Coronary artery (tissue), 2 donors: ENCODE data around the gene NT5C1A.

Source experiments
- DNase-seq: peaks from one replicate; pipeline ENCODE4 v3.0.0-alpha.2; 2017; ENCODE audit warnings: low spot score
- H3K27ac ChIP-seq, 2 donors: fragments of 200-600 bp; sonication (generic); one replicate each; pipeline ENCODE4 v1.5.1; 2016 to 2019
- H3K4me3 ChIP-seq: fragments of 200-600 bp; sonication (generic); 2 replicates; pipeline ENCODE4 v1.5.1; 2016; ENCODE audit warnings: mild to moderate bottlenecking, moderate library complexity
- TF ChIP-seq, protein P1 (sequence below): fragments of 200-600 bp; sonication (generic); IDR thresholded peaks from one replicate; pipeline ENCODE4 v1.5.1; 2019; ENCODE audit warnings: antibody characterized with exemption

NT5C1A gene

GRCh38 chr1:39696448-39696847, 24.5 kb upstream of the NT5C1A start:
- no peak for DNase-seq
- H3K27ac ChIP-seq, result no peak overlapping the region
- H3K4me3 ChIP-seq, result no peak overlapping the region
- TF ChIP-seq, protein P1, sequence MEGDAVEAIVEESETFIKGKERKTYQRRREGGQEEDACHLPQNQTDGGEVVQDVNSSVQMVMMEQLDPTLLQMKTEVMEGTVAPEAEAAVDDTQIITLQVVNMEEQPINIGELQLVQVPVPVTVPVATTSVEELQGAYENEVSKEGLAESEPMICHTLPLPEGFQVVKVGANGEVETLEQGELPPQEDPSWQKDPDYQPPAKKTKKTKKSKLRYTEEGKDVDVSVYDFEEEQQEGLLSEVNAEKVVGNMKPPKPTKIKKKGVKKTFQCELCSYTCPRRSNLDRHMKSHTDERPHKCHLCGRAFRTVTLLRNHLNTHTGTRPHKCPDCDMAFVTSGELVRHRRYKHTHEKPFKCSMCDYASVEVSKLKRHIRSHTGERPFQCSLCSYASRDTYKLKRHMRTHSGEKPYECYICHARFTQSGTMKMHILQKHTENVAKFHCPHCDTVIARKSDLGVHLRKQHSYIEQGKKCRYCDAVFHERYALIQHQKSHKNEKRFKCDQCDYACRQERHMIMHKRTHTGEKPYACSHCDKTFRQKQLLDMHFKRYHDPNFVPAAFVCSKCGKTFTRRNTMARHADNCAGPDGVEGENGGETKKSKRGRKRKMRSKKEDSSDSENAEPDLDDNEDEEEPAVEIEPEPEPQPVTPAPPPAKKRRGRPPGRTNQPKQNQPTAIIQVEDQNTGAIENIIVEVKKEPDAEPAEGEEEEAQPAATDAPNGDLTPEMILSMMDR, result no peak

DNA sequence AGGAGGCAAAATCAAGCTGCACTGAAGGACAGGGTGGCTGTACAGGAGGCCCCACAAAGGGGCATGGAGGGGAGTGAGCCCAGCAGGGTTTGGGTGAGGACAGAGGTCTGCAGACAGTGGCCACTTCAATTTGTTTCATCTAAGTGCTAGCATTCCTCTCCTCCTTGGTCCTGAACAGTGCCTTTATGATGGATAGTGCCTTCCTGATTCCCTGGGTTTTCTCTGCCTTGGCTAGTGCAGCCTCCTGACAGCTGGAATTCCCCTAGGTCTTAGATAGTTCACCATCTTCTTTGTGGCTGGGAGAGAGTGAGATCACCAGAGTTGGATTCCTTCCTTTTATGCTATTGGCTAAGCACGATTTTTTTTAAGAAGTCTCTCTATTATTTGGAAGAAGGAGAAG, 23.1 kb upstream of the NT5C1A start:
- H3K27ac ChIP-seq, result no peak overlapping the region
- TF ChIP-seq, protein P1, result no peak
- DNase-seq, result no peak
- H3K4me3 ChIP-seq, result no peak overlapping the region

GRCh38 chr1:39694026-39694425, 22.1 kb upstream of the NT5C1A start:
- no peak for DNase-seq
- Histone ChIP-seq H3K27ac (no peak overlapping the region), H3K4me3 (no peak overlapping the region)
- TF ChIP-seq, protein P1, result no peak

DNA sequence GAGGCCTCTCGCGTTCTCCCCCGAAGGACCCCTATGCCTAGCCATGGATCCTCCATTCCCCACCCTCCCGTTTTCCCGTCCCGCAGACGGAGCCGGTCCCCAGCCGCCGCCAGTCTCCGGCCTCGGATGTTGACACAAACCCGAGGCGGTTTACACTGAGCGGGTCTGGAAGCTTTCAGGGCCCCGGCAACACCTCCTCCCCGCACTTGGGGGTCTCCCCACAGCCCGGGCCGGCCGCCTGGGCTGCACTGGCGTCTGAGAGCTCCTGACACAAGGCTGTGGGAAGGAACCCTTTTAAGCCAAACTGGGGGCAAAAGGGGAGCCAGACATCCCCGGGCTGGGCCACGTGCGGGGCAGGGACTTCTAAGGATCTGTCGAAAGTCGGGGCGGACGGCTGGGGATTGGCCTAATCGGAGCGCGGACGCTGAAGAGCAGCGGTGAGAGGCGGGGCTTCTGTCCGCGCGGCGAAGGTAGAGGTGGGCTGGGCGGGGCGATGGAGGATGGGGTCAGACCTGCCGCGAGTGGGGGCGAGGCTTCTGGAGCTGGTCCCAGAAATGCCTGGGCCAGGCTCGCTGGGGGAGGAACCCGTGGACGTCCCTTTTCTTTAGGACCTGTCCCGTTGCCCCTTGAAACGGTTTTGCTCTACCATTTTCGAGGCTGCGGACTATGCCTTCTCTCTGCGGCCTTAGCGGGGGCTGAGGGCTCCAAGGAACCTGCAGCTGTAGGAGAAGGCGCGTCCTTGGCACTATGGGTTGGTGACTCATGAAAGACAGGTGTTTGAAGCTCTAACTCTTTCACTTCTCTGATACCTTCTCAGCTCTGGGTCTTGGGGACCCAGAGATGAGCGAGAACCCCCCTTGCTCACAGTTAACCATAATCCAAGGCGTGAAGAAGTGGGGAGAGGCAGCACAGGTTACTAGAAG, 20.5 kb upstream of the NT5C1A start:
- no peak overlapping the region for H3K27ac ChIP-seq
- DNase-seq, result no peak

DNA sequence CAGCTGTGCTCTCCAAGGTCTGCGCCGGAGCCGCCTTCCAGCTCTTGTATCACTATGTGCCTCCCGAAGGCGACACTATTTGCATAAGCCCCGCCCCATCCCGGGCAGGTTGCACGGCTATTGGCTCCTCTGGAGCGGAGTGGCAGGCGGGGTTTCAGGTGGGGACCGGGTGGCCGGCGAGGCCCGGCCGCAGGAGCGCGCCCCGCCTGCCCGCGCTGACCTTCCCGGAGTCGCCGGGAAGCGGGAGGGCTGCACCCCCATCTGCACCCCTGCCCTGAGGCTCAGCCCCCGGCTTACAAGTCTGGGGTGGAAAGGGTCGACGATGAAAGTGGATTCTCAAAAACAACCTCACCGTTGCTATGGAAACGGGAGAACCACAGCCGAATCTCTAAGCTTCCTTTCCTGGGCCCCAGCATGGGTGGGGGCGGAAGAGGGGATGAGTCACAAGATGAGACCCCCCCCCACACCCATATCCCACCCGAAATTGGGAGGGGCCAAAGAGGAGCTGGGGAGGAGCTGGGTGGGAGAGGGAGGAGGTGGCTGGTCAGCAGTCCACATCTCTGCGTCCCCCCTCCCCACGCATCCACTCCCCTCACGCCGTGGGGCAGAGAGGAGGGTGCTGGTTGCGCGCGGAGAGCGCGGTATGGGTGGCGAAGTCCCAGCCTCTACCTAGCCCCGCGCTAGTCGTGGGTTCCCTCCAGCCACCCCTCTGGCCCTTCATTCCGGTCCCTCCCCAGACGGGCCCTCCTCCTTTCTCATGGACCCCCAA, 19.7 kb upstream of the NT5C1A start, which contains the start of gene HPCAL4:
Gene HPCAL4, minus strand, starts transcription at position 51 of the 769 bp plus-strand sequence. CDS start 6,830 bp downstream, outside the sequence.
- DNase-seq, result peak; percentile 89
- Histone ChIP-seq H3K27ac (no peak within 1 kb of the TSS), H3K4me3 (peak within 1 kb of the TSS; percentile 67)
- TF ChIP-seq, protein P1, result no peak

More for the DNA sequence above, 20.5 kb upstream of the NT5C1A start:
- TF ChIP-seq, protein P1, result no peak
- peak overlapping the region; percentile 67 for H3K4me3 ChIP-seq

DNA sequence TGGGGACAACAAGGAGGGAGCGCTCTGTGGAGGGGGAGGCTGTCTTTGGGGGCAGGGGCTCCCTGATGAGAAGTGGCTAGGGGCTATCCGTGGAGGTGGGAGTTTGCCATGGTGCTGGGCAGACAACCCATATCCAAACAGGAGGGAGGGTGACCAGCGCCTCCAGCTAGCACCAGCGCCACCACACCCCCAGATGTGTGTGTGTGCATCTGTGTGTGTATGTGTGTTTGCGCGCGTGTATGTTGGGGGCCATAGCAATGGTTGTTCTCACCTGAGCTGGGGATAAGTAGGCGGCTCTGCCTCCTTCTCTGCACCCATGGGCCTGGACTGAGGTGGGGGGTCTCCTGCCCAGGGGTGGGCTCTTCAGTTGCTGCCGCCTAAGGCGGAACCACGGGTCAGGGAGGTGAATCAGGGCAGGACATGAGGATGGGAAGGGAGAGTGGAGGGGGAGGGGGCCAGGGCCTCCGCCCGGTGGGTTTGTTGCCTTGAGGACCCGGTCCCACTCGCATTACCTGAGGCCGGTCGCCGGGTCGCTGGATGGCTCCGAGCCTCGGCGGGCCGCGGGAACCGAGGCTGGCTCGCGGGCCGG, 19.0 kb upstream of the NT5C1A start:
- TF ChIP-seq, protein P1, result no peak
- H3K27ac ChIP-seq, result no peak overlapping the region
- peak overlapping the region; percentile 67 for H3K4me3 ChIP-seq
- no peak for DNase-seq
